Fibroblast of skin of left biceps (primary cell): ENCODE results near the gene NAPSA.
A peak's percentile ranks its signal among the peaks of the same experiment; 100 is the strongest.
"Not testable (repeated sequence)": the region's sequence is repeated elsewhere in the genome, so short reads cannot be mapped to it uniquely, and the experiment has no call there.

Experiments used
- DNase-seq, 2 experiments: peaks; one replicate each; pipeline ENCODE4 v3.0.0-alpha.2; 2013; ENCODE audit warnings: low read depth in 2 of 2

Gene NAPSA

DNA sequence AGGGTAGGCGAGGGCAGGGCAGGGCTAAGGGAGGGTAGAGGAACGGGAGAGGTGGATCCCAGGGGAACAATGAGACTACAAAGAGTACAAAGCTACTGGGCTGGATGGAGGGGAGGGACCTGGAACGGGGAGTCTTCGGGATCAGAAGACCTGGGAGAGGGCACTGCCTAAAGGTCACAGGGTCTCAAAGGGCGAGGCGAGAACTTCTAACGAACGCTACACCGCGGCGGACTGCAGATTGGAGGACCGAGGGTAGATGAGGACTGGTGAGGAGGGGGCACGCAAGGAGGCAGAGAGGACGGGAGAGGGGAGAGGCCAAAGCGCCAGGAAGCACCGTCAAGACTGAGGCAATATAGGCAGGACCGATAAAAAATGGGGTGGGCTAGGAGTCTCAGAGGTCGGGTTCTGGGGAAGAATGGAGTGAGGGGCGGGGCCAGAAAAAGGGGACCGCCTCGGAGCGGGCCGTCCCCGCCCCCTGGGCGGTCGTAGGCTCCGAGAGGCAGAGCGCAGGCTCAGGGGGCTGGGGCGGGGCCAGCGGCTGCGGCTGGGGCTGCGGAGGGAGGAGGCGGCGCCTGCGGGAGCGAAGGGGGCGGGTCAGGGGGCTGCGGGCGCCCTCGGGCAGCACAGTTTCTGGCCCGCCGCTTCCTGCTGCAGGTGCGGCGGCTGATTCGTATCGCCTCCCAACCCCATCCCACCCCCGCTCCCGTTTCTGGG is 34.9 kb downstream of the NAPSA start:
- DNase-seq: no peak

- not testable (repeated sequence) for DNase-seq
These were observed 35.5 kb downstream of the NAPSA start for GRCh38 chr19:50329926-50330294.

- peak; percentile 79 to 82 for DNase-seq
These were observed 36.1 kb downstream of the NAPSA start, which contains the start of gene KCNC3 for GRCh38 chr19:50329146-50329925. TSS of gene KCNC3 (minus strand) at chr19:50329377. CDS start at chr19:50329082, 295 bp downstream.

- DNase-seq: no peak
These were observed 36.6 kb downstream of the NAPSA start for GRCh38 chr19:50328873-50329145.

- no peak for DNase-seq
These were observed 37.1 kb downstream of the NAPSA start for GRCh38 chr19:50328224-50328872.

GRCh38 chr19:50327461-50328223 is 37.8 kb downstream of the NAPSA start:
- DNase-seq: no peak

- DNase-seq: no peak
These were observed 38.4 kb downstream of the NAPSA start for GRCh38 chr19:50327013-50327412.

- no peak for DNase-seq
These were observed 39.3 kb downstream of the NAPSA start for GRCh38 chr19:50326101-50326664.

- no peak for DNase-seq
These were observed 39.9 kb downstream of the NAPSA start for GRCh38 chr19:50325310-50326100.

DNA sequence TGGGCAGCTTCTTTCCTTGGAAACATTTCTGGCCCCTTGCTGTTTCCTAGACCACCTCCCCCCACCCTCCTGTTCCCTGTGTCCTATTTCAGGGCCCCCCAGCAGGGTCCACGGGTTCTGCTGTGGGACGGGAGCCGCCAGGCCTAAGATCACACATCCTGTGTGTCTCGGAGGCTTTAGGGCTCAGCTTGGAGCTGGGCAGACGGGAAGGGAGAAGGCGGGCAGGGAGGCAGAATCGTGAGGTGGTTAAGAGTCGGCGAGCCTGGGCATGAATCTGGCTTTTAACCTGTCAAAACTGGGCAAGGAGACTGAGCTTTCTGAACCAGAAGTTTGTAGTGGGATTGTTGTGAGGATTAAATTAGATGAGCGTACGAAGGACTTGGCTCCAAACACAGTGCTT is 41.1 kb downstream of the NAPSA start:
- DNase-seq: no peak

DNA sequence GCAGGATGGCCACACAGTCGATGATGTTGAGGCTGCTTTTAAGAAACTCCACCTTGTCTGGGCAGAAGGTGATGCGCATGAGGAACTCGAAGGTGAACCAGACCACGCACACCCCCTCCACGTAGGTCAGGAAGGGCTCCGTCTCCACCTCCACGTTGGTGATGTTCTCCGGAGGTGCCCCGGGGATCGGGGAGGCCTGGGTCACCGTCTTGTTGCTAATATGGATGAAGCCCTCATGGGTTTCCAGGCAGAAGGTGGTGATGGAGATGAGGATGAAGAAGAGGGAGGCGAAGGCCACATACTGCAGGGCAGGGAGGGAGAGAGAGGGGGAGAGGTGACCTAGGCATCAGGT is 41.7 kb downstream of the NAPSA start:
- no peak for DNase-seq

- no peak for DNase-seq
These were observed 42.3 kb downstream of the NAPSA start for GRCh38 chr19:50322931-50323781.

DNA sequence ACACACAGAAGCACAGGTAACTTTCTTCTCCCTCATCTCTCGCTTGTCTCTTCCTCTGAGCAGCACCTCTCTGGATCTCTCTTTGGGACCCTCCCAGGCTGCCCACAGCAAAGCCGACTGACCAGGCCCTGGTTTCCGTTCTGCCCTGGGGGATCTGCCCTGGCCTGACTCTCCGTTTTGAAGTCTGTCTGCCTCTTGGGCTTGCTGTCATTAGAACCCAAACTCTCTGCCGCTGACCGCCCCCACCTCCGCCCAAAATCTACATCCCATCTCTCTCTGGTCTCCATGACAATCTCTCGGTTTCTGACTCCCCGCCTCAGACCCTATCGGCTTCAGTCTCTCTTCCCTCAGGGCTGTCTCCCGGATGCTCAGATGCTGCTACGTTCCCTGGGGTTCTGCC is 43.2 kb downstream of the NAPSA start:
- no peak for DNase-seq

DNA sequence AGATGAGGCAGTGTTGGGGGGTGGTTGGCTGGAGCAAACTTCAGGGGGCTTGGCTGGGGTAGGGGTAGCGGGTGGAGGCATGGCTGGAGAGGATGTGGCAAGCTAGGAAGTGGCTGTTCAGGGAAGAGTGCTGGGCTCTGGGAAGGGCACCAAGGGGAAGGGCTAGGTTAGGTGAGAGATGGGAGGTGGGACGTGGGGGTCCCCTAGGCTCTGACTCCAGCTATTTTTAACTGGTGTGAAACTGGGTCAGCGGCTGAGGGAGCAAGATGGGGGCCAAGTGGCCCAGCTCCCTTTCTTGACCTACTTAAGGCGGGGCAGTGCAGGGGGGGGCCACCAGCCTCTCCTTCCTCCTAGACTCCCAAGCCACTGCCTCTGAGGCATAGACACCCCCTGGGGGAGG is 43.6 kb downstream of the NAPSA start:
- DNase-seq: no peak

- no peak for DNase-seq
These were observed 44.8 kb downstream of the NAPSA start for GRCh38 chr19:50320596-50320995.

GRCh38 chr19:50320051-50320450 is 45.4 kb downstream of the NAPSA start:
- no peak for DNase-seq

DNA sequence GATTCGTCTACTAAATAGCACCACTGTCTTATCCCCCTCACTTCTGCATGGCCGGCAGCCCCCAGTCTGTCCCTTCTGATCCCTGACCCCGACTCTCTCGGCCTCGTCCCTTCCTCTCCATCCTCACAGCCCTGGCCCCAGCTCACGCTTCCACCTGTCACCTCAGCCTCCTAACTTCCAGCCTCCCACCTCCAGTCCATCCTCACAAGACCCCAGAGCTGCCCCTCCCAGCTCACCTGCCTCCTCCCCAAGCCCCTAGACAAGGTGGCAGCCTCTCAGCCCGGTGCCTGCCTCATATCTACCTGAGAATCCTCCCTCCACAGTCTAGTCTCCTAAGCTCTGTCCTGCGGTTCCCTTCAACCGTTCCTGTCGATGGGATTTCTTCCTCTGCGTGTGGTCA is 46.3 kb downstream of the NAPSA start:
- no peak for DNase-seq

DNA sequence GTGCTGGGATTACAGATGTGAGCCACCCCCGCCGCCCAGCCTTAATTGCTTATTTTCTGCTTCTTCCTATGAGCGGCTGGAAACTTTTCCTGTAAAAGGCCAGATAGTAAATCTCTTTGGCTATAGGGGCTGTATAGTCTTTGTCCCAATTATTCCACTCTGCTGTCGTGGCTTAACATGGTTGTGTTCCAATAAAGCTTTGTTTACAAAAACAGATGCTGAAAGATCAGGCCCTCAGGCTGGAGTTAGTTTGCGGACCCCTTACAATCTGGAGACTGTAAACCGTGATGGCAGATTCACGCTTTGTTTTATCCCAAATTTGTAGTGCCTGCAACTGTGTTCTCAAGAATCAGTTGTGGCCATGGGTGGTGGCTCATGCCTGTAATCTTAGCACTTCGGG is 47.0 kb downstream of the NAPSA start:
- no peak for DNase-seq

DNA sequence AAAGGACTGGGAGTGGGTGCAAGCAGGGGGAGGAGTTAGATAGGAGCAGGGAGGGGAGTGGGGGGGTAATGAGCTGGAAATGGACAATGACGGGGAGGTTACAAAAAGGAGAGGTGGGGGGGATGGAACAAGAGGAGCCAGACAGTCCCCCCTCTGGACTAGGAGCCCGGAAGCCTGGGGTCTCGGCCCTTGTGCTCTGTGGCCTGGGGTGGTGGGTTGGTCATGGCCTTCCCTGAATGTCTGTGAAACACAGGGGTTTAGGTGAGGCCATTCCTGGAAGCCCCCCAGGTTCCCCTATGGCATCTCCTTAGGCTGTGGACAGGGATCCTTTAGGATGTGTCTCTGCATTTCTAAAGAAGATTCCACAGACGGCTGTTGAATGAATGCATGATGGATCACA is 48.3 kb downstream of the NAPSA start:
- DNase-seq: no peak

DNA sequence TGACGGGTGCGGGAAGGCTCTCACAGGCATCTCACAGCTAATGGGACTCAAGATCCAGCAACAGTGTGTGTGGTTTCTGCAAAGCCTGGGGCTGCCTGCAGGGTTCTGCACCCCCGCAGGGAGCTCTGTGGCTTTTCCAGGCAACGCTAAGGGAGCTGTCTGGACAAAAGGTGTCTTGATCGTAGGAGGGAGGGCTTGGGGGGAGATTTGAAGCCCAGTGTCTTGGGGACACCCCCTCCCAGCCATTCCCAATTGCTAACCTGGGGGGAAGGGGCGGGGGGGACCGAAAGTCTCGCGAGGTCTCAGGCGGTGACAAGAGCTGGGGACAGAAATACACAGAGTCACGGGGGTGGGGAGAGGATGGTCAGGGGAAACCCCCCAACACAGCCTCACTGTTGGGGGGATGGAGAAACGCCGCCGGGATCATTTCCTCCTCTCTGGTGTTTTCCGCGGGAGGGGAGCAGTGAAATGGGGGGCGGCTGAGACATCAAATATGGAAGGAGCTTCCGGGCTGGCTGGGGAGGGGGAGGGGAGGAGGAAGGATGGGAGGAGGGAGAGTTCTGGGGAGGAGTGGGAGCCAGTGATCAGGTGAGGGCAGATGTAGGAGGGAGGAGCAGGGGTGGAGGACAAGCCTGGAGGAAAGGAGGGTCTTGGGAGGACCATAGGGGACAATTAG is 49.5 kb downstream of the NAPSA start:
- no peak for DNase-seq
